MCF 10A (cell line): ENCODE data around the gene NME3. TPM values are rescaled to one million over a fixed set of nuclear protein-coding genes. Genes with fewer than 3 reads are reported as not detected.

ENCODE experiments used
- BruUV-seq: library from RNA; stranded (reverse); fragments of 400-500 nt; replicated peaks from 2 replicates; lab custom pipeline; 2021; lab: Mats Ljungman, UMichigan
- CTCF ChIA-PET: fragments of 300-600 bp; sonication (Branson Sonifier 250); formaldehyde crosslinking; extraction: SDS; loops from one replicate; lab custom pipeline; 2021; ENCODE audit warnings: antibody characterized with exemption, inconsistent platforms; lab: Yijun Ruan, JAX
- POLR2A ChIA-PET: fragments of 300-600, 350-650 bp; sonication (Branson Sonifier 250); formaldehyde crosslinking; extraction: SDS; loops from one replicate; lab custom pipeline; 2020; ENCODE audit warnings: antibody characterized with exemption, inconsistent platforms; lab: Yijun Ruan, JAX
- DNase-seq: peaks from one replicate; pipeline ENCODE4 v3.0.0-alpha.2; 2018; ENCODE audit not compliant: unreplicated experiment
- H3K27ac Mint-ChIP-seq: one replicate; pipeline ENCODE4 v1.8.0; 2022; ENCODE audit warnings: mild to moderate bottlenecking, low read depth, mixed read lengths; ENCODE audit not compliant: unreplicated experiment
- H3K27me3 Mint-ChIP-seq: one replicate; pipeline ENCODE4 v1.8.0; 2022; ENCODE audit warnings: mixed read lengths; ENCODE audit not compliant: insufficient read depth, unreplicated experiment
- H3K36me3 Mint-ChIP-seq: one replicate; pipeline ENCODE4 v1.8.0; 2022; ENCODE audit warnings: mild to moderate bottlenecking, moderate library complexity, mixed read lengths; ENCODE audit not compliant: insufficient read depth, unreplicated experiment
- H3K4me1 Mint-ChIP-seq: one replicate; pipeline ENCODE4 v1.8.0; 2022; ENCODE audit warnings: mixed read lengths; ENCODE audit not compliant: insufficient read depth, unreplicated experiment
- H3K4me3 Mint-ChIP-seq: one replicate; pipeline ENCODE4 v1.8.0; 2022; ENCODE audit warnings: mild to moderate bottlenecking, moderate library complexity, mixed read lengths; ENCODE audit not compliant: unreplicated experiment
- H3K9me3 Mint-ChIP-seq: one replicate; pipeline ENCODE4 v1.8.0; 2022; ENCODE audit warnings: mixed read lengths; ENCODE audit not compliant: unreplicated experiment
- intact Hi-C: fragments of 100-400 bp; cut with micrococcal nuclease; formaldehyde crosslinking; loops from 2 replicates; pipeline ENCODE4 v1.14.1; 2022
- total RNA-seq: library from RNA; stranded (reverse); gene quantifications from 2 replicates; pipeline ENCODE4 v1.2.3, GENCODE V29; 2022
- TF ChIP-seq, protein P1 (sequence below): fragments of 200-600 bp; IDR thresholded peaks from one replicate; pipeline ENCODE4 v1.8.0; 2022; ENCODE audit warnings: antibody characterized with exemption, mild to moderate bottlenecking; ENCODE audit not compliant: unreplicated experiment

Gene NME3
- total RNA-seq, 1 experiment from 2014 or later, result 44.0 TPM

DNA sequence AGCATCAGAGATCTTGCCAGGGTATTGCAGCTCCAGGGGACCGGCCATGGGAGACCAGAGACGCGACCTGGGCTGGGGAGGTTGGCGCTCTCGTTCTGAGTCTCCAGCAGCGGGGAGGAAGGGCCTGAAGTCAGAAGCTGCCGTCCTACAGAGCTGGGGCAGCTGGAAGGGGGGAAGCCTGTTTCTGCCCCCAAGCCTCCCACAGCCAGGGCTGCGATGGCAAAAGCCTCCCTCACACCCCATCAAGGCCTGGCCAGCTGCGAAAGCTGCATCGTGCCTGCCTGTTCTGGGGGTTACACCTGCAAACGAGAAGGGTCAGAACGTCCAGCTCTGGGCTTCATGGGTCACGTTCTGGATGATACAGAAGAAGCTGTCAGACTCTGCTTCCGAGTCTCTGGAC lies 39.3 kb downstream of the NME3 start:
- TF ChIP-seq, protein P1, sequence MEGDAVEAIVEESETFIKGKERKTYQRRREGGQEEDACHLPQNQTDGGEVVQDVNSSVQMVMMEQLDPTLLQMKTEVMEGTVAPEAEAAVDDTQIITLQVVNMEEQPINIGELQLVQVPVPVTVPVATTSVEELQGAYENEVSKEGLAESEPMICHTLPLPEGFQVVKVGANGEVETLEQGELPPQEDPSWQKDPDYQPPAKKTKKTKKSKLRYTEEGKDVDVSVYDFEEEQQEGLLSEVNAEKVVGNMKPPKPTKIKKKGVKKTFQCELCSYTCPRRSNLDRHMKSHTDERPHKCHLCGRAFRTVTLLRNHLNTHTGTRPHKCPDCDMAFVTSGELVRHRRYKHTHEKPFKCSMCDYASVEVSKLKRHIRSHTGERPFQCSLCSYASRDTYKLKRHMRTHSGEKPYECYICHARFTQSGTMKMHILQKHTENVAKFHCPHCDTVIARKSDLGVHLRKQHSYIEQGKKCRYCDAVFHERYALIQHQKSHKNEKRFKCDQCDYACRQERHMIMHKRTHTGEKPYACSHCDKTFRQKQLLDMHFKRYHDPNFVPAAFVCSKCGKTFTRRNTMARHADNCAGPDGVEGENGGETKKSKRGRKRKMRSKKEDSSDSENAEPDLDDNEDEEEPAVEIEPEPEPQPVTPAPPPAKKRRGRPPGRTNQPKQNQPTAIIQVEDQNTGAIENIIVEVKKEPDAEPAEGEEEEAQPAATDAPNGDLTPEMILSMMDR, result no peak
- H3K9me3 Mint-ChIP-seq, result no peaks in the 10 kb centered on the region
- BruUV-seq, result no TSS peak
- H3K36me3 Mint-ChIP-seq, result peaks cover 45% of the 10 kb centered on the region
- ChIA-PET POLR2A (interaction anchor here (0.6 to 1.7 kb wide), 6 partner anchors 9 to 302 kb away, joined by 3 to 6 read pairs (median 4); partner anchors contain the start of genes NUBP2 and SPSB3), CTCF (interaction anchor here (1.3 to 2.2 kb wide), 2 partner anchors 14 to 40 kb away, joined by 3 to 6 read pairs; no protein-coding TSS in a partner anchor)
- no peak for DNase-seq
- no peaks in the 10 kb centered on the region for H3K4me1 Mint-ChIP-seq
- no peak overlapping the region for H3K27ac Mint-ChIP-seq
- no peak overlapping the region for H3K4me3 Mint-ChIP-seq
- H3K27me3 Mint-ChIP-seq, result no peaks in the 10 kb centered on the region
- intact Hi-C loops, result no loop called here

DNA sequence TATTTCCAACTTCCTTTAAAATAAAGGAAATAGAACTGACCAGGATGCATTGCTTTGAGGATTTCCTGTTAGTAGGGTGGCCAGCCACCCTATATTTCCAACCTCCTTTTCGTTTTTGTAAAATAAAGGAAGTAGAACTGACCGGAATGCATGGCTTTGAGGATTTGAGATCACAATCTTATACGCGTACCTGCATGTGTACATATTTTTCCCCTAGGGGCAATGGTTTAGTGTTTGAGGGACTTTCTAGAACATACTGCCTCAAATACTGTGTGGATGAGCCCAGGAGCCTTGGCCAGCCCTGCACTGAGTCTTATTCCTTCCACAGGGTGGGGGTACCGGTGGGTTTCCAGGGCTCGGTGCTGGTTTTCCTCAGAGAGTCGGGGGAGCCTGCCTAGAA lies 39.7 kb downstream of the NME3 start:
- no peaks in the 10 kb centered on the region for H3K27me3 Mint-ChIP-seq
- intact Hi-C loops, result no loop called here
- no peak overlapping the region for H3K27ac Mint-ChIP-seq
- ChIA-PET CTCF (interaction anchor here (1.3 to 2.2 kb wide), 2 partner anchors 15 to 39 kb away, joined by 3 to 6 read pairs; no protein-coding TSS in a partner anchor), POLR2A (interaction anchor here (0.6 to 1.7 kb wide), 5 partner anchors 8 to 51 kb away, joined by 3 to 6 read pairs (median 5); partner anchors contain the start of genes NUBP2 and SPSB3)
- peaks cover 45% of the 10 kb centered on the region for H3K36me3 Mint-ChIP-seq
- no peak for DNase-seq
- H3K4me1 Mint-ChIP-seq, result no peaks in the 10 kb centered on the region
- H3K9me3 Mint-ChIP-seq, result no peaks in the 10 kb centered on the region
- TF ChIP-seq, protein P1, result no peak
- no TSS peak for BruUV-seq
- no peak overlapping the region for H3K4me3 Mint-ChIP-seq

DNA sequence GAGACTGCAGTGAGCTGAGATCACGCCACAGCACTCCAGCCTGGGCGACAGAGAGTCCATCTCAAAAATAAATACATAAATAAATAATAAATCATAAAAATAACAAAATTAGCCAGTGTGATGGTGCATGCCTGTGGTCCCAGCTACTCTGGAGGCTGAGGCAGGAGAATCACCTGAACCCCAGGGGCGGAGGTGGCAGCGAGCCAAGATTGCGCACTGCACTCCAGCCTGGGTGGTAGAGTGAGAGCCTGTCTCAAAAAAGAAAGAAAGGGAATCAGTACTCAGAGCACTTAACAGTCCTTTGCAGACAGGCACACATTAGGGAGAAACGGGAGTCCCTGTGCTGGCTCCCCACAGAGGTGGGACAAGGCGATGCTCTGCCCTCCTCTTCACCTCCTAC lies 40.3 kb downstream of the NME3 start:
- TF ChIP-seq, protein P1, result no peak
- BruUV-seq, result no TSS peak
- Mint-ChIP-seq H3K27ac (no peak overlapping the region), H3K4me3 (no peak overlapping the region), H3K4me1 (no peaks in the 10 kb centered on the region), H3K36me3 (peaks cover 48% of the 10 kb centered on the region), H3K9me3 (no peaks in the 10 kb centered on the region), H3K27me3 (no peaks in the 10 kb centered on the region)
- ChIA-PET POLR2A (interaction anchor here (0.6 to 1.0 kb wide), 2 partner anchors 13 to 51 kb away, joined by 3 read pairs; partner anchors contain the start of genes NUBP2 and SPSB3), CTCF (interaction anchor here (0.7 kb wide), 1 partner anchor 79 kb away, joined by 3 read pairs; no protein-coding TSS in a partner anchor)
- intact Hi-C loops, result no loop called here
- DNase-seq, result no peak

DNA sequence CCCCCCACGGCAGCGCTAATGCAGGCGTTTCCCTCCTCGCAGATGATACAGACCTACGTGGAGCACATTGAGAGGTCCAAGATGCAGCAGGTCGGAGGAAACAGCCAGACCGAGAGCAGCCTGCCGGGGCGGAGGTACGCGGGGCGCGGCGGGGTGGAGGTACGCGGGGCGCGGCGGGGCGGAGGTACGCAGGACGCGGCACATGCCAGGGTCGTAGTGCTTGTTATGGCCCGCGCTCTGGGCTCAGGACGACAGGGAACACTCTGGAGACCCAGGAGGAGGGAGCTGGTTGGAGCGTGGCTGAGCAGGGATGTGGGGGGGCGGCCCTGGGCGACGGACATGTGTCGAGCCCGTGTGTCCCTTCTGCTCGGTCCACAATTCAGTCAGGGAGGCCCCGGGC lies 41.9 kb downstream of the NME3 start:
- Mint-ChIP-seq H3K4me3 (no peak overlapping the region), H3K36me3 (peaks cover 58% of the 10 kb centered on the region), H3K9me3 (no peaks in the 10 kb centered on the region), H3K4me1 (no peaks in the 10 kb centered on the region), H3K27ac (no peak overlapping the region), H3K27me3 (no peaks in the 10 kb centered on the region)
- DNase-seq, result no peak
- intact Hi-C loops, result no loop called here
- CTCF ChIA-PET, result no interaction called here
- no TSS peak for BruUV-seq
- TF ChIP-seq, protein P1, result no peak
- POLR2A ChIA-PET, result interaction anchor here (1.0 kb wide), 1 partner anchor 92 kb away, joined by 3 read pairs; no protein-coding TSS in a partner anchor
